Measurements from ENCODE around the gene BPGM. TPM values are rescaled to one million over a fixed set of nuclear protein-coding genes. Genes with fewer than 3 reads are reported as not detected.

BPGM gene
- total and polyA plus RNA-seq, 9 of the 15 experiments (the other 6 are each of a cell fraction or from before 2014, with no cell fraction given): 14.1 to 46.1 (median 21.2) TPM

GRCh38 chr7:134660242-134660785 lies 13.7 kb downstream of the BPGM start (continued):
- no peak for TF ChIP-seq ZHX1 (conservative IDR thresholded peaks at IDR 0.05; ENCODE audit: low read length)
- no peak for TF ChIP-seq HMG20A (CRISPR knock-in tag; conservative IDR thresholded peaks at IDR 0.05)
- TF ChIP-seq KLF1 (tag; IDR thresholded peaks at IDR 0.05): no peak
- TF ChIP-seq PTTG1 (tag; IDR thresholded peaks at IDR 0.05; ENCODE audit: low read depth): no peak
- no peak for TF ChIP-seq KHSRP (IDR thresholded peaks at IDR 0.05)
- TF ChIP-seq DNMT1 (IDR thresholded peaks at IDR 0.05): no peak
- no peak for TF ChIP-seq KLF6 (CRISPR knock-in tag; IDR thresholded peaks at IDR 0.05; ENCODE audit: borderline replicate concordance)
- no peak for TF ChIP-seq CBX8 (IDR thresholded peaks at IDR 0.05; ENCODE audit: borderline replicate concordance, extremely low read depth, low read depth, low read length, poor library complexity, severe bottlenecking)
- no peak for TF ChIP-seq ZNF121 (CRISPR knock-in tag; conservative IDR thresholded peaks at IDR 0.05)
- no peak for TF ChIP-seq SAFB (IDR thresholded peaks at IDR 0.05; ENCODE audit: borderline replicate concordance, low read depth, low read length)
- no peak for TF ChIP-seq HNRNPLL (IDR thresholded peaks at IDR 0.05; ENCODE audit: low read depth, low read length, poor library complexity, severe bottlenecking)
- no peak for TF ChIP-seq FOXK1 (CRISPR knock-in tag; IDR thresholded peaks at IDR 0.05; ENCODE audit: borderline replicate concordance)
- no peak for TF ChIP-seq DIDO1 (tag; IDR thresholded peaks at IDR 0.05; ENCODE audit: low read depth)
- no peak for TF ChIP-seq ZNF668 (CRISPR knock-in tag; IDR thresholded peaks at IDR 0.05)
- TF ChIP-seq ZFP30 (CRISPR knock-in tag; IDR thresholded peaks at IDR 0.05; ENCODE audit: borderline replicate concordance): no peak
- no peak for TF ChIP-seq ZNF766 (CRISPR knock-in tag; conservative IDR thresholded peaks at IDR 0.05)
- TF ChIP-seq ZBTB1 (CRISPR knock-in tag; IDR thresholded peaks at IDR 0.05; ENCODE audit: borderline replicate concordance, low read depth): no peak
- TF ChIP-seq, protein P1, sequence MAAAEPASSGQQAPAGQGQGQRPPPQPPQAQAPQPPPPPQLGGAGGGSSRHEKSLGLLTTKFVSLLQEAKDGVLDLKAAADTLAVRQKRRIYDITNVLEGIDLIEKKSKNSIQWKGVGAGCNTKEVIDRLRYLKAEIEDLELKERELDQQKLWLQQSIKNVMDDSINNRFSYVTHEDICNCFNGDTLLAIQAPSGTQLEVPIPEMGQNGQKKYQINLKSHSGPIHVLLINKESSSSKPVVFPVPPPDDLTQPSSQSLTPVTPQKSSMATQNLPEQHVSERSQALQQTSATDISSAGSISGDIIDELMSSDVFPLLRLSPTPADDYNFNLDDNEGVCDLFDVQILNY (CRISPR knock-in tag; IDR thresholded peaks at IDR 0.05): no peak
- no peak for TF ChIP-seq ZNF253 (CRISPR knock-in tag; conservative IDR thresholded peaks at IDR 0.05)
- no peak for TF ChIP-seq ATF3 (IDR thresholded peaks at IDR 0.05)
- TF ChIP-seq ATF3 (CRISPR knock-in tag; conservative IDR thresholded peaks at IDR 0.05): no peak
- no peak for TF ChIP-seq ZNF586 (CRISPR knock-in tag; conservative IDR thresholded peaks at IDR 0.05)
- TF ChIP-seq NR3C1 (CRISPR knock-in tag; IDR thresholded peaks at IDR 0.05): no peak
- no peak; the same call in 1 of the 2 replicates for TF ChIP-seq MYNN (IDR thresholded peaks at IDR 0.05)
- no peak for TF ChIP-seq MYNN (CRISPR knock-in tag; IDR thresholded peaks at IDR 0.05)
- no peak for TF ChIP-seq TAF7 (tag; IDR thresholded peaks at IDR 0.05)

All from K562 (cell line).